GM10248 (cell line): ENCODE measurements around the gene INHBC.
A peak's percentile ranks its signal among the peaks of the same experiment; 100 is the strongest.

Experiments
- CTCF ChIA-PET: fragments of 300-600 bp; sonication (Branson Sonifier 250); formaldehyde crosslinking; extraction: SDS; loops from one replicate; lab custom pipeline; 2021; ENCODE audit warnings: antibody characterized with exemption; lab: Yijun Ruan, JAX
- POLR2A ChIA-PET: fragments of 350-650 bp; sonication (Branson Sonifier 250); formaldehyde crosslinking; extraction: SDS; loops from one replicate; lab custom pipeline; 2020; ENCODE audit warnings: antibody characterized with exemption; lab: Yijun Ruan, JAX
- DNase-seq: peaks from one replicate; pipeline ENCODE4 v3.0.0; 2012; ENCODE audit errors: extremely low spot score
- CTCF ChIP-seq: IDR thresholded peaks from 2 replicates; pipeline ENCODE4 v1.5.1; 2012; ENCODE audit warnings: mild to moderate bottlenecking, low read depth; ENCODE audit errors: extremely low read depth, missing control alignments, control extremely low read depth

INHBC gene

DNA sequence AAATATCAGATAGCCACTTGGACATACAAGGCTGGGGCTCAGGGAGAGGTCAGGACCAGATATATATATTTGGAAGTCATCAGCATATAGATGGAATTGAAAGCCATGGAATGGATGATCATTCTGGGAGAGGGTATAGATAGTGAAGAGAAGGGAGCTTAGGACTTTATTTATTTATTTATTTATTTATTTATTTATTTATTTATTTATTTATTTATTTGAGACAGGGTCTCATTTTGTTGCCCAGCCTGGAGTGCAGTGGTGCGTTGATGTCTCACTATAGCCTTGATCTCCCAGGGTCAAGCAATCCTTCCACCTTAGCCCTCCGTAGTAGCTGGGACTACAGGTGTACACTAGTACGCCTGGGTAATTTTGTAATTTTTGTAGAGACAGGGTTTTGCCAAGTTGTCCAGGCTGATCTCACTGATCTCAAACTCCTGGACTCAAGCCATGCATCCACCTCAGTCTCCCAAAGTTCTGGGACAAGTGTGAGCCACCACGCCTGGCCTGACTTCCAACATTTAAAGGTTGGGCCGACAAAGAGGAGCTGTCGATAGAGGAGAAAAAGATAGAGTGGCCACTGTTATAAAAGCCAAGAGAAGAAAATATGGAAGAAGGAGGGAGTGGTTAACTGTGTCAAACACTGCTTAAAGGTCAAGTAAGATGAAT lies 11.8 kb downstream of the INHBC start:
- TF ChIP-seq CTCF = no peak
- CTCF ChIA-PET = interaction anchor here (1.0 to 3.0 kb wide), 5 partner anchors 9 to 204 kb away, joined by 3 to 18 read pairs (median 3); partner anchors contain the start of gene GLI1
- POLR2A ChIA-PET = no interaction called here
- DNase-seq = no peak

- DNase-seq = no peak
- POLR2A ChIA-PET = no interaction called here
- CTCF ChIA-PET = interaction anchor here (0.6 to 9.7 kb wide), 7 partner anchors 10 to 188 kb away, joined by 3 to 238 read pairs (median 8); partner anchors contain the start of gene INHBC
- no peak for TF ChIP-seq CTCF
These were observed 14.1 kb downstream of the INHBC start for GRCh38 chr12:57448669-57449068.

- DNase-seq = no peak
- no peak for TF ChIP-seq CTCF
- ChIA-PET POLR2A (interaction anchor here (0.6 kb wide), 1 partner anchor 65 kb away, joined by 4 read pairs; no protein-coding TSS in a partner anchor), CTCF (interaction anchor here (1.4 to 9.7 kb wide), 5 partner anchors 9 to 189 kb away, joined by 3 to 238 read pairs (median 58); partner anchors contain the start of gene INHBC)
These were observed 14.8 kb downstream of the INHBC start for GRCh38 chr12:57449375-57449774.

DNA sequence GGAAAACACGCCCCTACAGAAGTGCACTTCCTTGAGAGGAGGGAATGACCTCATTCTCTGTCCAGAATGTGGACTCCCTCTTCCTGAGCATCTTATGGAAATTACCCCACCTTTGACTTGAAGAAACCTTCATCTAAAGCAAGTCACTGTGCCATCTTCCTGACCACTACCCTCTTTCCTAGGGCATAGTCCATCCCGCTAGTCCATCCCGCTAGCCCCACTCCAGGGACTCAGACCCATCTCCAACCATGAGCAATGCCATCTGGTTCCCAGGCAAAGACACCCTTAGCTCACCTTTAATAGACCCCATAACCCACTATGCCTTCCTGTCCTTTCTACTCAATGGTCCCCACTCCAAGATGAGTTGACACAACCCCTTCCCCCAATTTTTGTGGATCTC lies 15.5 kb downstream of the INHBC start:
- no peak for TF ChIP-seq CTCF
- CTCF ChIA-PET = interaction anchor here (1.0 to 9.7 kb wide), 5 partner anchors 9 to 202 kb away, joined by 3 to 238 read pairs (median 58); partner anchors contain the start of genes GLI1 and INHBC
- POLR2A ChIA-PET = interaction anchor here (0.6 kb wide), 2 partner anchors 65 to 86 kb away, joined by 4 to 5 read pairs; no protein-coding TSS in a partner anchor
- no peak for DNase-seq

DNA sequence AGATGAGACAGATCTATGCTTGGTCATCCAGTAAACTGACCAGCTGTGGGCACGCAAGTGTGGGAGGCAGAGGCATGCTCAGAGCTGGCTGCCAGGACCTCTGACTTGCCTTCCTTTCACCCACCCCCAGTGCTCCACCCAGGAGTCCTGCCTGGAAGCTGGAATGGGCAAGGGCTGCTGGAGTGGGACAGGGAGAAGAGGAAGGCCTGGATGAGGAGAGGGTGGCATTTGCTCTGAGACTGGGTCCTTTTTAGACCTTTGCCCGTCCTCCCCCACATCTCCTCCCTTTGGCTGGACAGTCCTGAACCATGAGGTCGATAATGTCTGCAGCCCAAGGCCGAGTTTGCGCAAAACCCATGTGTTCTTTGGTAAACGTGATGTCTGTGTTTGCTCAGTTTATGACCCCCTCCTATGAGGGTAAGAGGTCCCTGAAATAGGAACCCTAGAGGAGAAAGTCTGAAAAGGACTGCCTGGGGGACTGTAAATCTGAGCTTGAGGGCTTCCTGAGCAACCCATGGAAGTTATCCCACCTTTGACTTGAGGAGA lies 16.7 kb downstream of the INHBC start:
- TF ChIP-seq CTCF = no peak
- POLR2A ChIA-PET = no interaction called here
- CTCF ChIA-PET = interaction anchor here (1.3 to 10.2 kb wide), 17 partner anchors 8 to 237 kb away, joined by 3 to 238 read pairs (median 28); partner anchors contain the start of genes ARHGAP9, GLI1 and INHBC
- DNase-seq = no peak

GRCh38 chr12:57452181-57452936 lies 17.8 kb downstream of the INHBC start:
- peak; percentile 39 for DNase-seq
- CTCF ChIA-PET = interaction anchor here (0.6 to 10.2 kb wide), 63 partner anchors 10 to 464 kb away, joined by 3 to 238 read pairs (median 5); partner anchors contain the start of genes ARHGAP9, CYP27B1, INHBC and SHMT2
- no peak for TF ChIP-seq CTCF
- POLR2A ChIA-PET = no interaction called here
